HG03565 (cell line): Measurements from ENCODE around the gene PRPF31.
"Not testable (repeated sequence)": the region's sequence is repeated elsewhere in the genome, so short reads cannot be mapped to it uniquely, and the experiment has no call there.

ENCODE experiments used
- ATAC-seq: cut with Tn5 transposase; IDR thresholded peaks from one replicate; pipeline ENCODE4 v1.9.1; 2021; ENCODE audit warnings: mild to moderate bottlenecking, moderate library complexity; ENCODE audit not compliant: unreplicated experiment

The PRPF31 gene

DNA sequence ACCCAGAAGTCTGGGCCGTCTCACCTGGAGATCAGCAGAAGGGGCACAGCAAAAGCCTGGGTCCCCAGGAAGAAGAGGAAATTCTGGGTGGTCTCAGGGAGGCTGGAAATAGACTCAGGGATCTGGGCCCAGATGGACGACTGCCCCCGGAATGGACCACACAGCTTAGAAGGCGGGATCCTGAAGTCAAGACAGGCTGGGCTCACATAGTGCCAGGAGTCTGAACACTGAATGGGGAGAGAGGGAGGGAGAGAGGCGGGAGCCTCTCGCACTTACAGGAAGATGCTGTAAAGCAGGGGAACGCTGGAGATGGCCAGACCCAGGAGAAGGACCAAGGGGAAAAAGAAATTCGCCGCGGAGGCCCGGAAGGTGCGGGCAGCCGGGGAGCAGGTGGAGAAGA is 45.3 kb downstream of the PRPF31 start:
- ATAC-seq = no peak

DNA sequence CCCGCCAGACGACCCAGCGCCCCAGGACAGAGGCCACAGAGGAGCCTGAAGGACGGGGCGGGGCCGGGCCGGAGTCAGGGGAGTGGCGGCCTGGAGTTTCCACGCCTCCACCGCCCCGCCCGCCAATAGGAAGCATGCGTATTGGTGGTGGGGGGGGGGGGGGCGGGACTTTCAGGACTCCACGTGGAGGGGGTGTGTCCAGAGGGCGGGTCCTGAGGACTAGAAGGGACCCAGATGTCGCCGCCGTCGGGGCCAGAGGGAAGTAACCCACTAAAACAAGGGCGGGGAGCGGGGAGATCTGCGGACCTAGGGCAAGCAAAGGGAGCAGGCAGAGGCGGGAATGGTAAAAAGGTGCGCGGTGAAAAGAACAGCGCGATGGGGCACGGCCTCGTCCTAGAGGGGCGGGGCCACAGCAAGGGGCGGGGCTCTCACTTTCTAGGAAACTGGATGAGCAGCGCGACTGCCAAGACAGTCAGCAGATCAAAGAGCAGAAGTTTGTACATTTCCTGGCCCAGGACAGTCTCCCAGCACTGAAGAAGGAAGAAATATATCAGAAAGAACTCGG is 46.8 kb downstream of the PRPF31 start:
- ATAC-seq = no peak

- no peak for ATAC-seq
These were observed 47.3 kb downstream of the PRPF31 start for GRCh38 chr19:54162884-54163283.

DNA sequence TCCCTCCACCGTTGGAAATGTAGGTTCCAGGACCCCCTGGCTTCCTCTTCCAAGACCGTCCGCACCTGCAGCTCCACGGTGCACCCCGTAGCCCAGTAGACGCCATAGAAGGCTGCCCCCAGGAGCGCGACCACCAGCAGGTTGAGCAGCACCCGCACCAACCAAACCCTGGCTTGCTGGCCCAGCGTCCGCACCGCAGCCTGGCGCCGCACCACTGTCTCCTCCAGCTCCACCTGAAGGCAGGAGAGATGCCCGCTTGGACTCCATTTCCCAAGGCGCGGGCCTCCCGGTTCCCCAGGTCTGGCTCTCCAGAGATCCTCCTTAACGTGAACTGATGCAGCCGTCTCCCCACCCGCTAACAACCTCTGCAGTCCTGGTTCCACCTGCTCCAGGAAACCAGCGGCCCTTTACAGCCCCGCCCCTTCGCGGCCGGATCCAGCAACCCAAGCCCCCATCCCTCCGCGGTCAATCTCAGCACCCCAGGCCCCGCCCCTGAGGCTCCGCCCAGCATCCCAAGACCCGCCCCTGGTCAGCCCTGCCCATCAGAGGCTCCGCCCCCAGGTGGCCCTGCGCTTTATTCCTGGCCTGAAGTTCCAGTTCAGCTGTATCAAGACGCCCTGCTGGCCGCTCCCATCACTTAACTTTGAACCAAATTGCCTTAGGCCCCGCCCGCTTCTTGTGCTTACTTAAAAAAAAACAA is 49.0 kb downstream of the PRPF31 start:
- ATAC-seq = no peak

DNA sequence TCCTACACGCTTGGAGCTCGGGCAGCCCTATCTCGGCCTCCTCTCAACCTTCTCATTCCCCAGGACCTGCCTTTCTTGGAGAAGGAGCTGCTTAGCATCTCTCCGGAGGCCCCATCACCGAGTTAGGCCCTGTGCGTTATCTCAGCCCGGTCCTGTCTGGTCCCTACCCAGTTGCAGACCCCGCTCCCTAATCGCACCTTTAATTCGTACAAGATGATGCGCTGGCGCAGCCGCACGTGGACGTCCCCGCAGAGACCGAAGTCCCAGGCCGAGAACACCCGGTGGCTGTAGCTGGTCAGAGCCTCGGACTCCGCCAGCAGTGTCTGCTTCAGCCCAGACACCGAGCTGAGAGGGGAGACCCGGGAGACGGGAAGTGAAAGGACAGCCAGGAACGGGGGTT is 49.7 kb downstream of the PRPF31 start:
- ATAC-seq = no peak

DNA sequence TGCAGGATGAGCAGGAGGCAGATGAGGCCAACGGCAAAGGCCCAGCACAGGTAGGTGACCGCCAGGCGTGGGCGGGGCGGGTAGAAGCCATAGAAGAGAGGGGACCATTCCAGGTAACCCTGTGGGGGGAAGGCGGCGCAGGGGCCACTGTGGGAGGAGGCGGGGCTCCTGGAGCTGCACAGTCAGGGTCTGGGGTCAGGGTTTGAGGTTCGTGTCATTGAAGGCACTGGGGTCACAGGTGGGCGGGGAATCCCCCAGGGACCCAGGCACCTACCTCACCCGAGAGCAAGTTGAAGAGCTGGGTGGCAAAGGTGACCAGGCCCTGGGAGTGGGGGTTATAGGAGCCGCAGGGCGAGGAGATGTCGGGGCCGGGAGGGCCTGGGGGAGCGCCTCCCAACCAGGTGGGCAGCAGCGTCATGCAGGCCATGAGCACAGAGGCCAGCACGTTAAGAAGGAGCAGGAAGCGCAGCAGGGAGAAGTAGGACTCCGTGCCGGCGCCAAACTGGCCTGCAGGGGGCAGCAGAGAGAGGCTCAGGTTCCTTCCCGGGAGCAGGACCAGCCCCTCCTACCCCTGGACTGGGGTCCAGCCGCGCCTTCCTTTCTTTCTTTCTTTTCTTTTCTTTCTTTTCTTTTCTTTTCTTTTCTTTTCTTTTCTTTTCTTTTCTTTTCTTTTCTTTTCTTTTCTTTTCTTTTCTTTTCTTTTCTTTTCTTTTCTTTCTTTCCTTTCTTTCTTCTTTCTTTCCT is 52.8 kb downstream of the PRPF31 start:
- ATAC-seq = no peak

- no peak for ATAC-seq
These were observed 53.7 kb downstream of the PRPF31 start for GRCh38 chr19:54169149-54169740.

DNA sequence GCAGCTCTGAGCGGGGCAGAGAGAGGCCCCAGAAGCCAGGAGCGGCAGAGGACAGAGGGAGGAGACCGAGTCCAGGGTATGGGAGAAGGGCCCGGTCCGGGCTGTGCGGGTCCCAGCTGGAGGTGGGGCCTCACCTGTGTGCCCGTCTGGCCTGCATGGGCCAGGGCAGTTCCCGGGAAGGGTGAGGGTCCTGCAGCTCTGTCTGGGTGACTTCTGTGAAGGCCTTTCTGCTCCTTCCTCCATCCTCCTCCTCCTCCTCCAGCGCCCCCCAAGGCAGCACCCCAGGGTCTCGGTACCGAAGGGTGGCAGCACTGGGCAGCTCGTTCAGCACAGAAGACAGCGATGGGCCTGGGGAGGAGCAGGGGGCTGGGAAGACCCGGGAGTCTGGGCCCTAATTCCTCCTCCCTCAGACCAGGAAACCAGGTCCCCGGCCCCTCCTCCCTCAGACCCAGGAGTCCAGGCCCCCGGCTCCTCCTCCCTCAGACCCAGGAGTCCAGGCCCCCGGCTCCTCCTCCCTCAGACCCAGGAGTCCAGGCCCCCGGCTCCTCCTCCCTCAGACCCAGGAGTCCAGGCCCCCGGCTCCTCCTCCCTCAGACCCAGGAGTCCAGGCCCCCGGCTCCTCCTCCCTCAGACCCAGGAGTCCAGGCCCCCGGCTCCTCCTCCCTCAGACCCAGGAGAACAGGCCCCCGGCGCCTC is 56.3 kb downstream of the PRPF31 start:
- ATAC-seq = not testable (repeated sequence)

- ATAC-seq = no peak
These were observed 57.2 kb downstream of the PRPF31 start, which contains the start of gene TMC4 for GRCh38 chr19:54172471-54173358. TSS of gene TMC4 (minus strand) at chr19:54173160. CDS start at chr19:54173117, 43 bp downstream.

DNA sequence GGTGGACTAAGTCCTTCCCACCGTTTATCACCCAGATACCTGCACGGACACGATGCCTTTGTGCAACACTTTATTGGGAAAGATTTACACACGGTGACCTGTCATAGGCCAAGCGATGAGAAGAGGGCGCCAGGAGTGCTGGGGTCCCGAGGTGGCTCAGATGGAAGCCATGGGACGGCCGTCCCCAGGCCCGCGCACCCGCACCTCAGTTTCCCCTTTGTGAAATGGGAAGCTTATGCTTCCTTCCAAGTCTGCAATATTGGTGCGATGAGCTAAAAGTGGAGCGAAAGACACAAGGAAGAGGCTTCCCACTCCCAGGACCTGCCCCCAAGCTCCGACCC is 57.8 kb downstream of the PRPF31 start:
- ATAC-seq = no peak

GRCh38 chr19:54173951-54174834 is 58.6 kb downstream of the PRPF31 start:
- ATAC-seq = no peak

DNA sequence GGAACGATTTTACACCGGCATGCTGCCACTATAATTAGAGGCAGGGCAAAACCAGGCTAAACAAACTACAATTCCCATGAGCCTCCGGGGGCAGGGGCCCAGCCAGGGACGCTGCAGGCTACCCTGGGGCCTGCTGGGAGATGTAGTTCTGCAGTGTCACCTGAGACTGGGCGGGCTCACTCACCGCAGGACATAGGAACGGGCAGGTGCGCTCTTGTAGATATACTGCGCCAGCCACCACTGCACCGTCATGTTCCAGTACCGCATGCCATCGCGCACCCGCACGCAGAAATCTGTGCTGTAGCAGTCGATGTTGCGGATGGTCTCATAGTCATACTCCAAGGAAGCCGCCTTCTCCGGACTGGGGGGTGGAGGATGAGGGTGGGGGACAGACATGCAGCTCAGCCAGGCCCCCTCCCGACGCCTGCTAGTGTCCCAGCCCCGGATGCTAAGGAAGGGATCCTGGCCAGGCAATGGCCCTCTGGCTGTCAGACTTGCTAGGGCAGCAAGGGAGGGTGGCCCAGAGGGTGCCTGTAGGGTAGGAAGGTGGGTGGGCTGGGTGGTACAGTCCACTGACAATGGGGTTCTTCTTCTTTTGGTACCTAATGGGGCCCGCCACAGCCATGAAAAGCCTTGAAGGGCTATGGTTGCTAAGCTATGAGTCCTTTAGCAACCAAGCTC is 63.2 kb downstream of the PRPF31 start:
- no peak for ATAC-seq

GRCh38 chr19:54179262-54179852 is 63.8 kb downstream of the PRPF31 start:
- no peak for ATAC-seq

DNA sequence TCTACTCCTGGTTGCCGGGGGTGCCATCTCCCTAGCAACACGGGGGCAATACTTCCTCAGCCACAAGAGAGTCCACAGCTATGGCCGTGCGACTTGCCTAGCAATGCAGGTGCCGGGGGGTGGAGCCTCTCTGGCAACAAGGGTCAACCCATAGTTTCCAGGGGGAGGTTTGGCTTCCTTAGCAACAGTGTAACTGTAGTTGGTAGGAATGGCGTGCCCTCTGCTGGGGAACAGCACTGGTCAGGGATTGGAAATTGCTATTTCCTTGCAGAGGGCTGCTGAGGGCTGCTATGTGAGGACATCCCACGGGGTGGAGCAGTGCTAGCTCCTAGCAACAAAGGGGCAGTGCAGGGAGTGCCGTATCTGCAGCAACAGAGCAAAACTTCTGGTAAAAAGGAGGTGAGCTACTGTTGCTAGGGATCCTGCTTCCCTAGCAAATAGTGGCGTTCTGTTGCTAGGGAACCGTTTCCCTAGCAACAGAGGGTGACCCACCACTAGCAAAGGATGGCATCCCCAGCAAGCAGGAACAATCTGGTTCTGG is 64.4 kb downstream of the PRPF31 start:
- ATAC-seq = no peak

DNA sequence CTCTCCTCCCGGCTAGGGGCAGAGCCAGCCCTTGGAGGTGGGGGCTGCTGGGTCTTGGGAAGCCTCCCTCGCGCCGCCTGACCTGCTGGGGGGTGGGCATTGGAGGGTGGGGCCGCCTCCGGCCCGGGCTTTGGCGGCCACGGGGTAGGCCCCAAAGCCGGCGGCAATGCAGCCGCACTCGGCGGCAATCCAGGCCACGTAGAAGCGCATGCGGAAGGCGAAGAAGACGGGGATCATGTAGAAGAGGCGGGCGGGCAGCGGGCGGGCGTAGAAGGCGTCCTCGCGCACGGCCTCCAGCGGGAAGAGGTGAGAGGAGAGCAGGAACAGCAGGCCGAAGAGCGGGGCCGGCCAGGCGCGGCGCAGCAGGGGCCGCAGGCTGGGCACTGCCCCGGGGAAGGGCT is 65.1 kb downstream of the PRPF31 start:
- ATAC-seq = no peak
